ENCODE measurements around the gene E4F1.

Gene E4F1

GRCh38 chr16:2223221-2223941 lies at the start of gene E4F1:
TSS of gene E4F1 (plus strand) at chr16:2223591. CDS start at chr16:2223614, 23 bp downstream.
- peak; percentile 98 for DNase-seq (ENCODE audit: low spot score)

GRCh38 chr16:2173916-2174315 lies 49.5 kb upstream of the E4F1 start:
- DNase-seq (ENCODE audit: low spot score): no peak

- no peak for DNase-seq (ENCODE audit: low spot score)
Observed at GRCh38 chr16:2174396-2175131, 48.8 kb upstream of the E4F1 start.

GRCh38 chr16:2175454-2175853 lies 47.9 kb upstream of the E4F1 start:
- no peak for DNase-seq (ENCODE audit: low spot score)

- DNase-seq (ENCODE audit: low spot score): no peak
Observed at GRCh38 chr16:2176047-2176446, 47.3 kb upstream of the E4F1 start.

GRCh38 chr16:2177101-2177500 lies 46.3 kb upstream of the E4F1 start:
- no peak for DNase-seq (ENCODE audit: low spot score)

- no peak for DNase-seq (ENCODE audit: low spot score)
Observed at GRCh38 chr16:2177561-2177960, 45.8 kb upstream of the E4F1 start.

- DNase-seq (ENCODE audit: low spot score): no peak
Observed at GRCh38 chr16:2178321-2179106, 44.9 kb upstream of the E4F1 start.

GRCh38 chr16:2179107-2179501 lies 44.3 kb upstream of the E4F1 start:
- no peak for DNase-seq (ENCODE audit: low spot score)

- DNase-seq (ENCODE audit: low spot score): no peak
Observed at GRCh38 chr16:2179576-2179975, 43.8 kb upstream of the E4F1 start.

GRCh38 chr16:2180461-2180860 lies 42.9 kb upstream of the E4F1 start:
- no peak for DNase-seq (ENCODE audit: low spot score)

- DNase-seq (ENCODE audit: low spot score): no peak
Observed at GRCh38 chr16:2180962-2181923, 42.1 kb upstream of the E4F1 start.

GRCh38 chr16:2181952-2182351 lies 41.4 kb upstream of the E4F1 start:
- DNase-seq (ENCODE audit: low spot score): no peak

- no peak for DNase-seq (ENCODE audit: low spot score)
Observed at GRCh38 chr16:2183671-2184070, 39.7 kb upstream of the E4F1 start.

- DNase-seq (ENCODE audit: low spot score): no peak
Observed at GRCh38 chr16:2184346-2184745, 39.0 kb upstream of the E4F1 start.

GRCh38 chr16:2184962-2185361 lies 38.4 kb upstream of the E4F1 start:
- DNase-seq (ENCODE audit: low spot score): no peak

GRCh38 chr16:2186064-2186463 lies 37.3 kb upstream of the E4F1 start:
- no peak for DNase-seq (ENCODE audit: low spot score)

GRCh38 chr16:2186505-2186904 lies 36.9 kb upstream of the E4F1 start:
- DNase-seq (ENCODE audit: low spot score): no peak

- DNase-seq (ENCODE audit: low spot score): no peak
Observed at GRCh38 chr16:2187212-2187611, 36.2 kb upstream of the E4F1 start.

- no peak for DNase-seq (ENCODE audit: low spot score)
Observed at GRCh38 chr16:2188395-2188794, 35.0 kb upstream of the E4F1 start.

GRCh38 chr16:2189252-2189893 lies 34.0 kb upstream of the E4F1 start:
- no peak for DNase-seq (ENCODE audit: low spot score)

Data from HuH-7.5 (cell line).